Activated T-helper 17 cell treated with anti-CD3 and anti-CD28 coated beads, Interleukin-2, amount 50 U/mL, for 72 hours (primary cell): ENCODE results near the gene CBS. TPM values are rescaled to one million over a fixed set of nuclear protein-coding genes. Genes with fewer than 3 reads are reported as not detected.

Experiments used
- total RNA-seq, 2 donors: library from RNA; stranded (reverse); gene quantifications; one replicate each; pipeline ENCODE4 v1.2.3, GENCODE V29; 2022

The CBS gene
- total RNA-seq, 2 donors from 2014 or later: 2.9 to 10.1 TPM

Other genes with a start within 250 kb of the CBS start
- gene WDR4, start 196.3 kb downstream of the CBS start, total RNA-seq: 10 to 100 TPM; 20.1 to 52.0 TPM
- 10 to 100 TPM; 18.8 to 30.6 TPM for gene NDUFV3, start 182.5 kb downstream of the CBS start, total RNA-seq
- under 1 TPM; 0.13 to 0.29 TPM for gene ERVH48-1, start 150.2 kb downstream of the CBS start, total RNA-seq
- 10 to 100 TPM; 18.0 to 29.6 TPM for gene PKNOX1, start 101.3 kb downstream of the CBS start, total RNA-seq
- gene U2AF1, start 31.7 kb upstream of the CBS start, total RNA-seq: 10 to 100 TPM; 19.3 to 30.7 TPM
- gene CRYAA, start 93.2 kb upstream of the CBS start, total RNA-seq: not detected